HG02623 (cell line): ENCODE measurements around the gene EIF5.

Experiments used
- ATAC-seq: cut with Tn5 transposase; IDR thresholded peaks from one replicate; pipeline ENCODE4 v1.9.1; 2021; ENCODE audit warnings: moderate library complexity; ENCODE audit not compliant: unreplicated experiment

Gene EIF5

DNA sequence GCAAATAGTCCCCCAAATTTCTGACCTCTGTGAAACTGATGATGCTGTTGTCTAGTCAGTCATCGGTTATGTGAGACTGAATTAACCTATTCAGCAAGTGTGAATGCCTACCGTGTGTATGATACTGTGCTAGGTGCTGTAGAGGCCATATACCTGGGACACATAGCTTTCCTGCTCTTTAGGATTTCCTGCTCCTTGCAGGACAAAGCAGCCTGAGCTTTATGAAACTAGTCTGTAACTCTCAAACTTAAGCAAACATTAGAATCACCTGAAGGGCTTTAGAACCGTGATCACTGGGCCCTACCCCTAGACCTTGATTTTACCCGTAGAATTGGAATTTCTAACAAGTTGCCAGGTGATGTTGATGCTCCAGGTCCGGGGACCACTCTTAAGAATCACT lies 58.1 kb downstream of the EIF5 start:
- no peak for ATAC-seq

DNA sequence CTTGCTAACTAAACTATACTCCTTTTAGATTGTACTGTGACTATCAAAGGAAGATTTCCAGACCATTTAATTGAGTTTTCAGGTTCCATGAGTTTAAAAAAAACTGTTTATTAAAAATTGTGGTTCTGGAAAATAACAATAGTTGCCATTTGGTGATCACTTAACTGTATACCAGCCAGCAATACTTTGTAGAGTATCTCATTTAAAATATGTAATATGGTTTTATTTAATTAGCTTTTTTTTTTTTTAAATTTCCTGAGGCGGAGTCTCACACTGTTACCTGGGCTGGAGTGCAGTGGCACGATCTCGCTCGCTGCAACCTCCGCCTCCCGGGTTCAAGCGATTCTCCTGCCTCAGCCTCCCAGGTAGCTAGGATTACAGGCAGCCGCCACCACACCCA lies 58.5 kb downstream of the EIF5 start:
- ATAC-seq, result no peak

DNA sequence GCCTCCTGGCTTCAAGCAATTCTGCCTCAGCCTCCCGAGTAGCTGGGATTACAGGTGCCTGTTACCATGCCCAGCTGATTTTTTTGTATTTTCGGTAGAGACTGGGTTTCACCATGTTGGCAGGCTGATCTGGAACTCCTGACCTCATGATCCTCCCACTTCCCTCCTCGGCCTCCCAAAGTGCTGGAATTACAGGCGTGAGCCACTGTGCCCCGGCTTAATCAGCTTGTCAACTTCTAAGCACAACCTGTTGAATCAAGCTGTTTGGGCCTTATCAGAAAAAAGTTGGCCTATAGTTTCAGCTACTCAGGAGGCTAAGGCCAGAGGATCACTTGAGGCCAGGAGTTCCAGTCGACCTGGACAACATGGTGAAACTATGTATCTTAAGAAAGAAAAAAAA lies 59.0 kb downstream of the EIF5 start:
- ATAC-seq, result no peak

DNA sequence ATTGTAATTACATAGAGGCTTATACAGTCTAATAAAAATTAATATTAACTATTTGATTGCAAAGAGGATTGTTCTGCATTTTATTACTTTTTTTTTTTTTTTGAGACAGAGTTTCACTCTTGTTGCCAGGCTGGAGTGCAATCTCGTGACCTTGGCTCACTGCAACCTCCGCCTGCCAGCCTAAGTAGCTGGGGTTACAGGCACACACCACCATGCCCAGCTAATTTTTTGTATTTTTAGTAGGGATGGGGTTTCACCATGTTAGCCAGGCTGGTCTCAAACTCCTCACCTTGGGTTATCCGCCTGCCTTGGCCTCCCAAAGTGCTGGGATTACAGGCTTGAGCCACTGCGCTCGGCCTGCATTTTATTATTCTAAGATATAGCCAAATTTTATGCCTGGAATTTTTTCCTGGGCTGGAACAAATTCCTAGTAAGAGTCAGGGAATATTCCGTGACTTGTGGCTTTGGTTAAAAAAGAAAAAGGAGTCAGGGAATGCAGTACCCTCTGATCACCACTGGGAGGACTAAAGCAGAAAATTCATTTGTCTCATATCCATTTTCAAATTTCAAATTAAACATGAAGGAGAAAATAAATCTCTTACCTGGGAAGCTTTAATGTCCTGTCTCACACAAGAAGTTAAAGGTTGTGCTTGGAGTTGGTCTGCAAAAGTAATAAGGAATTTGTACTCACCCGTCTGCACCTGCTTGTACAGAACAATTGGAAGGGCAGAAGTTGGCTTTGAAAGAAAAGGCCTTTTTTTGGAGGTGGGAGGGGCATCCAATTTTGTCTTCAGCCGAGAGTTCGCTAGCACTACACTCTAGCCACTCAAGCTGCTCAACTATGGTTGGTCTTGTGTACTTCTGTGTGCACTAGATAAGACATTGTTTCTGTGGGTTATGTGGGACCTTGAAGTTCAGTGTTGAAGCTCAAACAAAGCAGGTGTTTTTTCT lies 59.9 kb downstream of the EIF5 start:
- ATAC-seq, result no peak
